COR-L47 (cell line): ENCODE results near the gene CRYGA.
"Not testable (repeated sequence)": the region's sequence is repeated elsewhere in the genome, so short reads cannot be mapped to it uniquely, and the experiment has no call there.

ENCODE experiments used
- DNase-seq: peaks from one replicate; lab custom pipeline; 2025; lab: John Stamatoyannopoulos, UW

Gene CRYGA

DNA sequence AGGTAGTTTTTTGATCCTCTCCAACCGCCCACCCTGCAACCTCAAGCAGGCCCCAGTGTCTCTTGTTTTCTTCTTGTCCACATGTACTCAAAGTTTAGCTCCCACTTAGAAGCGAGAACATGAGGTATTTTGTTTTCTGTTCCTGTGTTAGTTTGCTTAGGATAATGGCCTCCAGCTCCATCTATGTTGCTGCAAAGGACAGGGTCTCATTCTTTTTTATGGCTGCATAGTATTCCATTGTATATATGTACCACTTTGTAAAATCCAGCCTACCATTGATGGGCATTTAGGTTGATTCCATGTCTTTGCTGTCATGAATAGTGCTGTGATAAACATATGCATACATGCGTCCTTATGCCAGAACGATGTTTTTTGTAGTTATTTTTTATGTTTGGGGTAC is 36.3 kb downstream of the CRYGA start:
- DNase-seq: no peak

DNA sequence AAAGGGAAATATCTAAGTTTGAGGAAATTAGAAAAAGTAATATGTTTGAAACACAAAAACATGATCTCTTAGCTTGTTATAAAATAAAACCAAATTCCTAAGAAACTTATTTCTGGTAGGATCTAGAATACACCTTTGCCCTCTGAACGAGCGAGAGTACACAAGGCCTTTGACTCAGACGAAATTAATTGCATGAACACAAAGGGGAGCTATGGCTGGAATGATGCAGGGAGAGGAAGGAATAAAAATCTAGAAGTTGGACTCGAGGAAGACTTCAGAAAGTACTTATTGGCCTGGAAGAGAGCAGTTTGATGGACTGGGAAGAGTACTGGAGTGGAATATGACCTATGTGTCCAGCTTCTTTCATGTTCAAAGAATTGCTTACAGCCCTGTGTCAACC is 38.1 kb downstream of the CRYGA start:
- no peak for DNase-seq

DNA sequence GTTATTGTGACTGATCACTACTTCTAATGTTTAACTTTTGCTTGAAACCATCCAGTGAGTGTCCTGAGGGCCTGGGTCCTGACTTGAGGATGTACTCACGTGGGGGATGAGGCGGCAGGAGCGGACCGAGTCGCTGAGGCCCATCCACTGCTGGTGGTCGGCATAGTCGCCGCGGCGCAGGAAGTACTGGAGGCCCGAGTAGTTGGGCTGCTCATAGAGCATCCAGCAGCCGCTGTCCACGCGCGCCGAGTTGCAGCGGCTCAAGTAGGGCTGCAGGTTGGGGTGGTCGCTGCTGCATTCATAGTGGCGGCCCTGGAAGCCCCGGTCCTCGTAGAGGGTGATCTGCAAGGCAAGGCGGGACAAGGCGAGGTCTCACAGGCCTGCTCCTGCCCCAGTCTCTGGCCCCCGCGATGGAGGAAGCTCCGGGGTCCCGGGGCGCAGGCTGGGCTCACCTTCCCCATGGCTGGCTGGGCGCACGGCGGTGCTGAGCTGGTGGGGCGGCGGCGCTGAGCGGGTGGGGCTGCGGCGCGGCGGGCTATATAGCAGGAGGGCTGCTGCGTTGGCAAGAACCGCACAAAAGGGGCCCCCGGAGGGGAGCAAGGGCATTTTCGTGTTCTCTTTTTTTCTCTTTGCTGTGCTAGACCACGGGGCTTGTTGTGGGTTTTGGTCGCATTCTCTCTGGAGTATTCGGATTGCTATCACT is 39.2 kb downstream of the CRYGA start, which contains the start of gene CRYGD:
CRYGD (minus strand) TSS at position 512 of the 703 bp plus-strand sequence; CDS start at position 461, 51 bp downstream.
- DNase-seq: not testable (repeated sequence)

DNA sequence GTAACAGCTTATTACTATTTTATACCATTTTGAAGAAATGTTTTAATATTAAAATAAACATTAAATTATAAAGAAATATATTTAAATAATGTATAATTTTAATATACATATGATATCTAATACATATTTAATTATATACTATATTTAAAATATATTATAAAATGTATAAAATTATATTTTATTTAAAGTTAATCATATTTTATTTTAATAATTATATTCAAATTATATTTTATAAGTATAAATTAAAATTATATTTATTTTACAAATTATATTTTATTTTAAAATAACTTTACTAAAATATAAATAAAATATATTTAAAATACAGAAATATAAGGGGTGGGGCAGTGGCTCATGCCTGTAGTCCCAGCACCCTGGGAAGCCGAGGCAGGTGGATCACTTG is 41.1 kb downstream of the CRYGA start:
- no peak for DNase-seq

DNA sequence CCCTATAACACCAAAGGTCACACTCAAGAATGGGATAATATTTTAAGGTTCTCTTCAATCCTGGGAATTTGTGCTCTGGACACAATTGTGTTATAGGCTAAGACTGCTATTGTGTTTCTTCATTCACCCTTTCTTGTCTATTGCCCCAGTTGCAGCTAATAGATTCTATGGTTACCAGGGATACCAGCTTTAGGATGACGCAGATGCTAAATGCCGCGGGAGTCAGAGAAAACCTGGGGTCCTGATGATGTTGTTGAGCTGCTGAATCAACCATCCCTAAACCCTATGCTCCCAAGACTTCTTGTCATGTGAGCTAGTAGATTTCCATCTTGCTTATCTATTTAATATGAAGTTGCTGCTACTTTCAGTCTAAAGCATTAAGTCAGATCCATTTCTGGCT is 44.5 kb downstream of the CRYGA start:
- no peak for DNase-seq

DNA sequence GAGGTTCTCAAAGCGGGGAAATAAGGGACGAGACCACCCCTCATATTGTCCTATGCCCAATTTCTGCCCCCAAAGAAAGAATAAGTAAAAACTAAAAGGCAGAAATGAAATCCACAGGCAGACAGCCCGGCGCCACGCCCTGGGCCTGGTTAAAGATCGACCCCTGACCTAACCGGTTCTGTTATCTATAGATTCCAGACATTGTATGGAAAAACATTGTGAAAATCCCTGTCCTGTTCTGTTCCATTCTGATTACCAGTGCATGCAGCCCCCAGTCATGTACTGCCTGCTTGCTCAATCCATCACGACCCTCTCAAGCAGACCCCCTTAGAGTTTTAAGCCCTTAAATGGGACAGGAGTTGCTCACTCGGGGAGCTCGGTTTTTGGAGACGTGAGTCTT is 46.0 kb downstream of the CRYGA start:
- not testable (repeated sequence) for DNase-seq

DNA sequence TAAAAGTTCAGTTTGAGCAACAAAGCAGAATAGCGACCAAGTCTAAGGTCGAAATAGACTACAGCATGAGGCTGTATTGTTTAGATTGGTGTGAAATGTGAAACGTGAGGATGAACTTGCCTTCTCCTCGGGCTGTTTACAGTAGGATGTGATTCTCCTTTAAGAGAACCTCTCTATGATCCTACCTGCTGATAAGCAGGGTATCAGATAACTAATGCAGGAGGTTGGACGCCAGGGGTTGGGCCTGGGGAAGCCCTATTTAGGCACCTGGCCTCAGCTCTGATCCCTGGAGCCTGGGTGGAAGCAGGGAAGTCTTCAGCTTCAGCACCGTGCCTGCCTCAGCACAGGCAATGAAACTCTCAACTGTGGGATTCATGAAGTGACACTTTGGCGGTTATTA is 50.4 kb downstream of the CRYGA start:
- DNase-seq: peak; percentile 43

DNA sequence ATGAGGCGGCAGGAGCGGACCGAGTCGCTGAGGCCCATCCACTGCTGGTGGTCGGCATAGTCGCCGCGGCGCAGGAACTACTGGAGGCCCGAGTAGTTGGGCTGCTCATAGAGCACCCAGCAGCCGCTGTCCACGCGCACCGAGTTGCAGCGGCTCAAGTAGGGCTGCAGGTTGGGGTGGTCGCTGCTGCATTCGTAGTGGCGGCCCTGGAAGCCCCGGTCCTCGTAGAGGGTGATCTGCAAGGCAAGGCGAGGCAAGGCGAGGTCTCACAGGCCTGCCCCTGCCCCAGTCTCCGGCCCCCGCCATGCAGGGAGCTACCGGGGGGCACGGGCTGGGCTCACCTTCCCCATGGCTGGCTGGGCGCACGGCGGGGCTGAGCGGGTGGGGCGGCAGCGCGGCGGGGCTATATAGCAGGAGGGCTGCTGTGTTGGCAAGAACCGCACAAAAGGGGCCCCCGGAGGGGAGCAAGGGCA is 51.1 kb downstream of the CRYGA start:
- DNase-seq: not testable (repeated sequence)
